Measurements from ENCODE around the gene POLD1.
A peak's percentile ranks its signal among the peaks of the same experiment; 100 is the strongest.
"Not testable (repeated sequence)": the region's sequence is repeated elsewhere in the genome, so short reads cannot be mapped to it uniquely, and the experiment has no call there.

The POLD1 gene

DNA sequence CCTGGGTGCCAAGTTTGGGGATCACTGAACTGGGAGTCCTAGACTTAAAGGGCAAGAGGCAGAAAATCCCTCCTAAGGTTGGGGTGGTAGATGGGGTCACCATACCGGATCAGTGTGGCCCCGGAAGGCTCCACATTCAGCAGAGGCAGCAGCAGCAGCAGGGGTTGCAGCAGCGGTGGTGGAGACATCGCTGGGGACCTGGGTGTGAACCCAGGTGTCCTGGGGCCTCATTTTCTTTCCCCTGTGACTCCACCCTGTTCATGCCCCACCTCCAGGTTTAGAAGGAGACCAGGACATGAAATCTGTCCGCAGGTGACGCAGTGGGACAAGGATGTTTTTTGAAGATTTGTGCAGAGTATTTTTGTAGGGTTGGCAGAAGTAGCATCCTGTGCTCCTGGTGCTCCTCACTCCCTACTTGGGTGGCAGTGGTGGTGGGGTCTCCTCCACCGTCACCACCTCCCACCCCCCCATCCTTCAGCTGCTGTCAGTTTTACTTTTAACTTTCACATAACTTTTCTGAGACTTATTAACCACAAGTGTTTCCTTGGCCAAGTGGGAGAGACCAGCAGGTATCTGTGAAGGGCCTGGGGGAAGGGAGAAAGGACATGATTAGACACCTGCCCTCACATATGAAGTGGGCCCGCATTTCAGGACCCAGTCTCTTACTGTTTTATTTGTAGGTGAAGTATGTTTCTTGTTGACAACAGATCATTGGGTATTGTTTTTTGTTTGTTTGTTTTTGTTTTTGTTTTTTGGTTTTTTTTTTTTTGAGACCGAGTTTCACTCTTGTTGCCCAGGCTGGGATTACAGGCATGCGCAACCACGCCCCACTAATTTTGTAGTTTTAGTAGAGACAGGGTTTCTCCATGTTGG, 18.5 kb upstream of the POLD1 start, which contains the start of gene NAPSA:
TSS of gene NAPSA (minus strand) at position 206 of the 873 bp plus-strand sequence. CDS start at position 188, 18 bp downstream.
- DNase-seq (ENCODE audit: low read depth in 2 of 2) = no peak

DNA sequence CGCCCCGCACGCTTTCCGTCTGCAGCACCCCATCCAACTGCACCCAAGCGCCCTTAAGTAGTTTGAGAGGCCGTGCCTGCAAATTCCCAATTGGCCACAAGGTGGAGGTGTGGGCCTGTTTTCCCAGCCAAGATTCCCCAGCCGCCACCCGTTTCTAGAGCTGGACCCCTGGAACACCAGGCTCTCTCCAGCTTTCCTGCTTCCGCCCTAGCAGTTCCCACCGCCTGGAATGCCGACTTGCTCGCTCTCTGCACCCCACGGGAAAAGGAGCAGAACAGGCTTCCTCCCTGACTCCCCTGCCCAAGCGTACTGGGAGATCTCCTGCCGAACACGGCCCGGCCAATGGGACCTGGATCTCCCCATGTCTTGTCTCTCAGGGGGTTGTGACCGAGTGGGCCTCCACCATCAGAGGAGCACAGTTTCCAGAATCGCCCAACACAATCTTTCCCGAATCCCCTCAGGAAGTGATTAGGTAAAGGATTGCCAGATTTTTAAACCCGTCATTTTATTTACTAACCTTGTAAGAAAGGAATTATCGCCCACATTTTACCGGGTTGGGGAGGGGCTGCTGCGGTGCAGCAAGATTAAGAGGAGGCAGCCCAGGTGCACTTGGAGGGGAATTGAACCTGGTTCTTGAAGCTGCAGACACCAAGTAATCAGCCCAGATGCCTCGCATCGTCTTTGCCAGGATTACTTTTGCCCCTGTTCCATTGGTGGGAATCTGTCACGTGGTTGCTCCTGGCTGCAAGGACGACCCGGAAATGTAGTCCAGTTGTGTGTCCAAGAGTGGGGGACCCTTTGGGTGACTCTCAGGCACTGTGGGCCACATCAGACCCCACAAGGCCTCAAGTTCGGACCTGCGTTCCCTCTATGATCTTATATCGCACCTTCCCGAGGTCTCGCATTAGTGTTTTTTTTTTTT, 15.2 kb upstream of the POLD1 start:
- peak; percentile 72 for DNase-seq (ENCODE audit: low read depth in 2 of 2)

DNA sequence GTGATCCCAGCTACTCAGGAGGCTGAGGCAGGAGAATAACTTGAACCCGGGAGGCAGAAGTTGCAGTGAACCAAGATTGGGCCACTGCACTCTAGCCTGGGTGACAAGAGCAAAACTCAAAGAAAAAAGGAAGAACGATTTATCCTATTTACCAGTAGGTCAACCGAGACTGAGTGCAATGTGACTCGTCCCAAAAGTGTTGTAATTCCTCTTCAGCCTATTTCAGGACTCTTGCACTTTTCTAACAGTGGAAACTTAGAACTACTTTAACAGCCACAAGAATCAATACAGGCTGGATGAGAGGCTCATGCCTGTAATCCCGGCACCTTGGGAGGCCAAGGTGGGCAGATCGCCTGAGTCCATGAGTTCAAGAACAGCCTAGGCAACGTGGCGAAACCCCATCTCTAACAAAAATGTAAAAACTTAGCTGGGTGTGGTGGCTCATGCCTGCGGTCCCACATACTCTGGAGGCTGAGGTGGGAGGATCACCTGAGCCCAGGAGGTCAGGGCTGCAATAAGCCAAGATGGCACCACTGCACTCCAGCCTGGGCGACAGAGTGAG, 12.2 kb upstream of the POLD1 start:
- DNase-seq (ENCODE audit: low read depth in 2 of 2) = no peak

GRCh38 chr19:50376166-50377050, 7.7 kb upstream of the POLD1 start, which contains the start of gene NR1H2:
NR1H2 (plus strand) TSS chr19:50376457; CDS start chr19:50377606, 1,149 bp downstream.
- peak; percentile 93 for DNase-seq (ENCODE audit: low read depth in 2 of 2)

DNA sequence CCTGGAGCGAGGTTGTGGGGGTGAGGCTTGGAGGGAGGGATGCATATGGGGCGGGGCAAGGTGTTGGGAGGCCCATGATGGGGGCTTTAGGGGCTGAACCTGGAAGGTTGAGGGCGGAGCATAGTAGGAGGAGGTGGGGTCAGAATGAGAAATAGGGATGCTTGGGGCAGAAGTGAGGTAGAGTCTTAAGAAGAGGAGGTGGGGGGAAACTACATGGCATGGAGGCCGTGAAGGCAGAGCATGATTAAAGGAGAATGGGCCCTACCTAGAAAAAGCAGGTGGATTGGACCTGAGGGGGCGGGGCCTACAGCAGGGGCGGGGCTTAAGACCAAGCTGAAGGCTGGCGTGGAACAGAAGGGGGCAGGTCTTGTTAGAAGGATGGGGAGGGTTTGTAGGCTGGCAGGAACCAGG, 7.1 kb upstream of the POLD1 start:
- DNase-seq (ENCODE audit: low read depth in 2 of 2) = no peak

- DNase-seq (ENCODE audit: low read depth in 2 of 2) = no peak
Observed at GRCh38 chr19:50377517-50377916, 6.6 kb upstream of the POLD1 start.

GRCh38 chr19:50378169-50378862, 5.8 kb upstream of the POLD1 start:
- no peak for DNase-seq (ENCODE audit: low read depth in 2 of 2)

GRCh38 chr19:50378863-50379236, 5.3 kb upstream of the POLD1 start:
- no peak for DNase-seq (ENCODE audit: low read depth in 2 of 2)

- DNase-seq (ENCODE audit: low read depth in 2 of 2) = no peak
Observed at GRCh38 chr19:50379602-50380001, 4.5 kb upstream of the POLD1 start.

DNA sequence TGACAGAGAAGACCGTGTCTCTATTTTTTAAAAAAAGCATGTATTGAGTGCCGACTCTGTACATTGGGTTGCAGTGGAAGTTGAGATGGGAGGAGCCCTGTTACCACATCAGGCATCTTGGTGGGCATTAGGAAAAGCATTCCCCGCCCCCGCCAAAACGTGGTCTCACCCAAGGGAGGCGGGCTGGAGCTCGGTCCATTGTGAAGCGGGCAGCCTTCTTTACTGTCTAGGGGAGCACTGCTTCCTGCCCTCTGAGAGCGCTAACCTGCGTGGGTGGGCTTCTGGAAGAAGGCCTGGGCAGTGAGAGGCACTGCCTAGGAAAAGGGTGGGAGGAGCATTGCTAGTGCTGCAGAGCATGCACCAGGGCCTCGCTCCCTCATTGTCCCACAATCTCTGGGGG, 4.0 kb upstream of the POLD1 start:
- DNase-seq (ENCODE audit: low read depth in 2 of 2) = no peak

- no peak for DNase-seq (ENCODE audit: low read depth in 2 of 2)
Observed at GRCh38 chr19:50380751-50381151, 3.4 kb upstream of the POLD1 start.

DNA sequence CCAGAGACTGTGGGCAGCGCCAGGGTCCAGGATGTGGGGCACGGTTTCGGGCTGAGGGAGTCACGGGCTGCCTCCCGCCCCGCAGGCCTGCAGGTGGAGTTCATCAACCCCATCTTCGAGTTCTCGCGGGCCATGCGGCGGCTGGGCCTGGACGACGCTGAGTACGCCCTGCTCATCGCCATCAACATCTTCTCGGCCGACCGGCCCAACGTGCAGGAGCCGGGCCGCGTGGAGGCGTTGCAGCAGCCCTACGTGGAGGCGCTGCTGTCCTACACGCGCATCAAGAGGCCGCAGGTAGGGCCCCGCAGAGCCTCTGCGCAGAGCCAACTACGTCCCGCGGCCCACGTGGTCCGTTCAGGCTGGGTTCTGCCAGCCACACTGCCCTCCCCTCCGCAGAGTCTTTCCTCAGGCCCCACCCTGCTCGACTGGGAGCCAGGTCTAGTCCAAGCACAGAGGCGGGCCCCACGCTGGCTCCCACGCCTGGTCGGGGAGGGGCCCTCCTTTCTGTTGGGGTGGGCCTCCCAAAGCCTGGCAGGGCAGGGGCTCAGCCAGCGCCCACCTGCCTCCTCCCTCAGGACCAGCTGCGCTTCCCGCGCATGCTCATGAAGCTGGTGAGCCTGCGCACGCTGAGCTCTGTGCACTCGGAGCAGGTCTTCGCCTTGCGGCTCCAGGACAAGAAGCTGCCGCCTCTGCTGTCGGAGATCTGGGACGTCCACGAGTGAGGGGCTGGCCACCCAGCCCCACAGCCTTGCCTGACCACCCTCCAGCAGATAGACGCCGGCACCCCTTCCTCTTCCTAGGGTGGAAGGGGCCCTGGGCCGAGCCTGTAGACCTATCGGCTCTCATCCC, 2.0 kb upstream of the POLD1 start:
- no peak for DNase-seq (ENCODE audit: low read depth in 2 of 2)

GRCh38 chr19:50383001-50383851, 921 bp upstream of the POLD1 start:
- DNase-seq (ENCODE audit: low read depth in 2 of 2) = no peak

GRCh38 chr19:50384685-50385535, 763 bp downstream of the POLD1 start:
- no peak for DNase-seq (ENCODE audit: low read depth in 2 of 2)

- DNase-seq (ENCODE audit: low read depth in 2 of 2) = no peak
Observed at GRCh38 chr19:50387176-50387867, 3.2 kb downstream of the POLD1 start.

- no peak for DNase-seq (ENCODE audit: low read depth in 2 of 2)
Observed at GRCh38 chr19:50387868-50388245, 3.7 kb downstream of the POLD1 start.

DNA sequence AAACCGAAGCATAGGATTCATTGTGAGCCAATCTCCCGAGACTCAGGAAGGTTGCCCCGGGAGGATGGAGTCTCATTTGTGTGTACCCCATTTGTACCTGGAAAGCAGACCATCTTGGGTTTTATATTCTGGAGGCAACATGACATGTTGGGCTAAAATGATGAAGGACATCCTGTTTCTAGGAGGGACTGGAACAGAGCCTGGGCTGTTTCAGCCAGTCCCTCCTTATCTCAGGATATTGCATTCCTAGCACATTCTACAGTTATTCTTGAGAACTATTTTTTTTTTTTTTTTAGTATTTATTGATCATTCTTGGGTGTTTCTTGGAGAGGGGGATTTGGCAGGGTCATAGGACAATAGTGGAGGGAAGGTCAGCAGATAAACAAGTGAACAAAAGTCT, 6.1 kb downstream of the POLD1 start:
- not testable (repeated sequence) for DNase-seq (ENCODE audit: low read depth in 2 of 2)

Measured in fibroblast of skin of left quadriceps (primary cell).